Fibroblast of peridontal ligament (primary cell): ENCODE results near the gene PPP1R1C.

ENCODE experiments used
- DNase-seq: peaks from one replicate; pipeline ENCODE4 v3.0.0-alpha.2; 2010; ENCODE audit errors: extremely low read depth

PPP1R1C gene

GRCh38 chr2:182103526-182103925 lies 117.9 kb downstream of the PPP1R1C start:
- DNase-seq, result no peak

- no peak for DNase-seq
Measured at GRCh38 chr2:182110347-182110746, 124.7 kb downstream of the PPP1R1C start.

- DNase-seq, result no peak
Measured at GRCh38 chr2:182113334-182113733, 127.7 kb downstream of the PPP1R1C start.

- DNase-seq, result no peak
Measured at GRCh38 chr2:182115258-182115657, 129.6 kb downstream of the PPP1R1C start.

GRCh38 chr2:182116774-182117173 lies 131.1 kb downstream of the PPP1R1C start:
- no peak for DNase-seq

GRCh38 chr2:182117196-182117595 lies 131.5 kb downstream of the PPP1R1C start:
- no peak for DNase-seq

GRCh38 chr2:182128821-182129707 lies 143.4 kb downstream of the PPP1R1C start:
- peak; percentile 33 for DNase-seq

- DNase-seq, result peak; percentile 62
Measured at GRCh38 chr2:182132605-182133004, 147.0 kb downstream of the PPP1R1C start.

- no peak for DNase-seq
Measured at GRCh38 chr2:182133195-182133891, 147.7 kb downstream of the PPP1R1C start.

- DNase-seq, result no peak
Measured at GRCh38 chr2:182134201-182134600, 148.5 kb downstream of the PPP1R1C start.

- DNase-seq, result no peak
Measured at GRCh38 chr2:182142062-182142461, 156.4 kb downstream of the PPP1R1C start.

GRCh38 chr2:182144041-182144775 lies 158.6 kb downstream of the PPP1R1C start:
- no peak for DNase-seq

- DNase-seq, result peak; percentile 22
Measured at GRCh38 chr2:182144776-182145165, 159.1 kb downstream of the PPP1R1C start.

- peak; percentile 26 for DNase-seq
Measured at GRCh38 chr2:182148344-182148743, 162.7 kb downstream of the PPP1R1C start.

- DNase-seq, result no peak
Measured at GRCh38 chr2:182163878-182164277, 178.2 kb downstream of the PPP1R1C start.

- no peak for DNase-seq
Measured at GRCh38 chr2:182164686-182165085, 179.0 kb downstream of the PPP1R1C start.

GRCh38 chr2:182165202-182165601 lies 179.5 kb downstream of the PPP1R1C start:
- DNase-seq, result peak; percentile 22

GRCh38 chr2:182166406-182166805 lies 180.8 kb downstream of the PPP1R1C start:
- DNase-seq, result no peak

- no peak for DNase-seq
Measured at GRCh38 chr2:182166841-182167240, 181.2 kb downstream of the PPP1R1C start.
